ENCODE data around the gene SH3BP1.

- no peak for TF ChIP-seq GATA3 (IDR thresholded peaks at IDR 0.05; ENCODE audit: low read depth, low read length)
- no peak for TF ChIP-seq GATA2 (IDR thresholded peaks at IDR 0.05; ENCODE audit: low read depth, low read length)
These were observed 12.9 kb upstream of the SH3BP1 start for GRCh38 chr22:37626556-37627075.
